Esophagus muscularis mucosa (tissue), 4 donors: Measurements from ENCODE around the gene CENPV. TPM values are rescaled to one million over a fixed set of nuclear protein-coding genes. Genes with fewer than 3 reads are reported as not detected.
"Not testable (repeated sequence)": the region's sequence is repeated elsewhere in the genome, so short reads cannot be mapped to it uniquely, and the experiment has no call there.

ENCODE experiments used
- DNase-seq: peaks from one replicate; pipeline ENCODE4 v3.0.0-alpha.2; 2017; ENCODE audit errors: extremely low spot score
- H3K27ac ChIP-seq, 4 donors: fragments of 200-600 bp; sonication (generic); replicated peaks in 1 of 4; 1 replicate in 3 of 4; 2 replicates in 1 of 4; pipeline ENCODE4 v1.5.1; 2016 to 2019; ENCODE audit warnings: mild to moderate bottlenecking in 1 of 4
- H3K27me3 ChIP-seq, 4 donors: fragments of 200-600 bp; sonication (generic); one replicate each; pipeline versions ENCODE4 v1.5.1 to v1.6.0; 2016 to 2019
- H3K36me3 ChIP-seq, 4 donors: fragments of 200-600 bp; sonication (generic); one replicate each; pipeline ENCODE4 v1.5.1; 2016 to 2019
- H3K4me1 ChIP-seq, 4 donors: fragments of 200-600 bp; sonication (generic); one replicate each; pipeline ENCODE4 v1.5.1; 2016 to 2019
- H3K4me3 ChIP-seq, 4 donors: fragments of 200-600 bp; sonication (generic); 1 replicate in 2 of 4; 2 replicates in 2 of 4; pipeline ENCODE4 v1.5.1; 2016 to 2019; ENCODE audit warnings: mild to moderate bottlenecking in 4 of 4, moderate library complexity in 1 of 4
- H3K9me3 ChIP-seq, 4 donors: fragments of 200-600 bp; sonication (generic); 1 replicate in 3 of 4; 2 replicates in 1 of 4; pipeline ENCODE4 v1.5.1; 2016 to 2019
- EP300 ChIP-seq: sonication (generic); formaldehyde crosslinking; IDR thresholded peaks from one replicate; pipeline ENCODE4 v1.6.1; 2017; ENCODE audit warnings: antibody characterized with exemption
- POLR2A ChIP-seq: fragments of 450-650 bp; IDR thresholded peaks from one replicate; pipeline ENCODE4 v1.6.1; 2017; ENCODE audit warnings: antibody characterized with exemption, moderate library complexity, mild to moderate bottlenecking, low read depth
- POLR2AphosphoS5 ChIP-seq, 2 donors: sonication (generic); formaldehyde crosslinking; IDR thresholded peaks; one replicate each; pipeline ENCODE4 v1.6.1; 2017; ENCODE audit warnings: antibody characterized with exemption in 2 of 2
- WGBS: methylation state at CpG from one replicate; pipeline ENCODE4 v1.1.5; 2018; 5-methylcytosine and 5-hydroxymethylcytosine counted together
- intact Hi-C: fragments of 100-400 bp; cut with DNase I; formaldehyde crosslinking; loops from one replicate; pipeline ENCODE4 v1.15.1; 2023
- total RNA-seq, 4 donors: library from RNA; depleted of rRNA; stranded (reverse); fragments of >200 nt; gene quantifications; one replicate each; pipeline versions ENCODE4 v1.1.0 to v1.2.1, GENCODE V29; 2016
- TF ChIP-seq, protein P1 (sequence below), 3 experiments: fragments of 200-600 bp in 2 of 3; fragments of 450-650 bp in 1 of 3; sonication (generic) in 2 of 3; IDR thresholded peaks; one replicate each; pipeline ENCODE4 v1.5.1; 2017 to 2019; ENCODE audit warnings: antibody characterized with exemption in 3 of 3, mild to moderate bottlenecking in 2 of 3, moderate library complexity in 1 of 3

The CENPV gene
- total RNA-seq, 4 donors from 2014 or later: 4.2 to 10.9 (median 8.2) TPM

DNA sequence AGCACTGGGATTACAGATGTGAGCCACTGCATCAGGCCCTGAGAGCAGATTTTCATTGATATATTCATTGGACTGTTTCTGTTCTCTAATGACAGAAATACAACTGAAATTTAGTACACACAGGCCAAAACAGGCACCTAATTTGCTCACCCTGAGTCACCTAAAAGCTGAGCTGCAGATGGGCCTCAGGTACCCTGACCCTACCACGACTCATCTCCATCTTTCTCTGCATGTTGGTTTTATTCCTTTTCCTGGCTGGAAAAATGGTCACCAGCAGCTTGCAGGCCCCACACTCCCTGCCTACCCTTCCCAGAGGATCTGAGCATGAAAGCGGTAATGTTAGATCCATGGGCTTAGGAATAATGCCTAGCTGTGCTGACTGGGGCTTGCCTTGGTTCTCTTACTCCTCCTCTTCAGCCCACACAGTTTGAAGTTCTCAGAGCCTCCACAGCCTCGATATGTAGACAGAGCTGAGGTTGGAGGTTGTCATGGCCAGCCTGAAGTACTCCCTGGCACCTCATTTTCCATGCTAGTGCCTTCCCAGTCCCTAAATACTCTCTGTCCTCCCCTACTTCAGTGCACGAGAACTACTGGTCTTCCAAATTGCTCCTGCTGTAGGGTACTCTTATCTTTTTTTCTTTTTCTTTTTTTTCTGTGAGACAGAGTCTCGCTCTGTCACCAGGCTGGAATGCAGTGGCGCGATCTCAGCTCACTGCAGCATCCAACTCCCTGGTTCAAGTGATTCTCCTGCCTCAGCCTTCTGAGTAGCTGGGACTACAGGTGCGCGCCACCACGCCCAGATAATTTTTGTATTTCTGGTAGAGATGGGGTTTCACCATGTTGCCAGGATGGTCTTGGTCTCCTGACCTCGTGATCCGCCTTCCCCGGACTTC, 51.1 kb downstream of the CENPV start:
- Histone ChIP-seq H3K27ac (no peak overlapping the region), H3K4me1 (no peaks in the 10 kb centered on the region), H3K36me3 (peaks cover 0 to 58% (median 30%) of the 10 kb centered on the region in 4 donors), H3K9me3 (no peaks in the 10 kb centered on the region), H3K4me3 (no peak overlapping the region), H3K27me3 (no peaks in the 10 kb centered on the region)
- WGBS: 88% methylated on average over 13 of the region's 13 CpGs
- no peak for TF ChIP-seq POLR2AphosphoS5 (IDR thresholded peaks at IDR 0.05)
- TF ChIP-seq, protein P1, sequence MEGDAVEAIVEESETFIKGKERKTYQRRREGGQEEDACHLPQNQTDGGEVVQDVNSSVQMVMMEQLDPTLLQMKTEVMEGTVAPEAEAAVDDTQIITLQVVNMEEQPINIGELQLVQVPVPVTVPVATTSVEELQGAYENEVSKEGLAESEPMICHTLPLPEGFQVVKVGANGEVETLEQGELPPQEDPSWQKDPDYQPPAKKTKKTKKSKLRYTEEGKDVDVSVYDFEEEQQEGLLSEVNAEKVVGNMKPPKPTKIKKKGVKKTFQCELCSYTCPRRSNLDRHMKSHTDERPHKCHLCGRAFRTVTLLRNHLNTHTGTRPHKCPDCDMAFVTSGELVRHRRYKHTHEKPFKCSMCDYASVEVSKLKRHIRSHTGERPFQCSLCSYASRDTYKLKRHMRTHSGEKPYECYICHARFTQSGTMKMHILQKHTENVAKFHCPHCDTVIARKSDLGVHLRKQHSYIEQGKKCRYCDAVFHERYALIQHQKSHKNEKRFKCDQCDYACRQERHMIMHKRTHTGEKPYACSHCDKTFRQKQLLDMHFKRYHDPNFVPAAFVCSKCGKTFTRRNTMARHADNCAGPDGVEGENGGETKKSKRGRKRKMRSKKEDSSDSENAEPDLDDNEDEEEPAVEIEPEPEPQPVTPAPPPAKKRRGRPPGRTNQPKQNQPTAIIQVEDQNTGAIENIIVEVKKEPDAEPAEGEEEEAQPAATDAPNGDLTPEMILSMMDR (IDR thresholded peaks at IDR 0.05): no peak
- no peak for TF ChIP-seq EP300
- TF ChIP-seq POLR2A: no peak
- intact Hi-C loops: no loop called here
- no peak for DNase-seq

DNA sequence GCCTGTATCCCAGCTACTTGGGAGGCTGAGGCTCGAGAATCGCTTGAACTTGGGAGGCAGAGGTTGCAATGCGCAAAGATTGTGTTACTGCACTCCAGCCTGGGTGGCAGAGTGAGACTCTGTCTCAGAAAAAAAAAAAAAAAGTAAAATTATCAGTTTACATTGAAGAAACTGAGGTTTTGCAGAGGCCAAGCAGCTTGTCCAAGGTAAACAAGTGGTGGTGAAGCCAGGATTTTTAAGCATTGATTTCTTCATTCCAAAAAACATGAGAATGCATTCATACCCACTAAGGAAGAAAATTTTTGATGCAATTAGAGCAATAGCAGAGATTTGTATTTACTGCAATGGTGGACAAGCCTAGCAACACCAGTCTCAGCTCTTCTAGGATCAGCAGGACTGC, 52.7 kb downstream of the CENPV start:
- no peak overlapping the region for H3K4me3 ChIP-seq
- 97% methylated on average over 3 of the region's 3 CpGs for WGBS
- H3K9me3 ChIP-seq: no peaks in the 10 kb centered on the region
- intact Hi-C loops: no loop called here
- H3K4me1 ChIP-seq: no peaks in the 10 kb centered on the region
- peaks cover 0 to 42% (median 27%) of the 10 kb centered on the region in 4 donors for H3K36me3 ChIP-seq
- no peaks in the 10 kb centered on the region for H3K27me3 ChIP-seq
- no peak for DNase-seq
- TF ChIP-seq, protein P1 (IDR thresholded peaks at IDR 0.05): no peak
- TF ChIP-seq POLR2AphosphoS5 (IDR thresholded peaks at IDR 0.05) (no peak), EP300 (no peak), POLR2A (no peak)
- H3K27ac ChIP-seq: no peak overlapping the region

DNA sequence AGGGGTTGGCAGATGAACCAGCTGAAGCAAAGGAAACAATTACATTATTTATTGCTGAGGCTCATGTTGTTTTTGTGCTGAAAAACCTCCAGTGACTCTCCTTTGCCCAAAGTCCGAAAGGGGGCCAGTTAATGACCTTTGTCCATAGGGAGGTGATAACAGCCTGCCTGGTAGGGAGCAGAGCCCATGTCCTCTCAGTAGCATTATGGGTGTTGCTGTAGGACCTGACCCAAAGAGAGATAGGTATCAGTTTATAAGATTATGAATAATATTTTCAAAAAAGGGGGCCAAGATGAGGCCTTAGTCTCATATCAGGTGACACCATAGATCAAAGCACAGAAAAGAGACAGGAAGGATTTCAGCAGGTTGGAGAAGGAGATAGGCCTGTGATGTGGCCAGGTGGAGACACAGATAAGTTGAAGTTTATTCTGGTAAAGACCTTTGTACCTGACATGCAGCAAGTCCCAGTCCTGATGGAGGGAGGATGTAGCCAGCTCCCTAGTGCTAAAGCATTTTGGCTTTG, 55.1 kb downstream of the CENPV start:
- DNase-seq: no peak
- Histone ChIP-seq H3K27ac (no peak overlapping the region), H3K36me3 (peaks cover 0 to 27% (median 24%) of the 10 kb centered on the region in 4 donors), H3K4me1 (no peaks in the 10 kb centered on the region), H3K27me3 (no peaks in the 10 kb centered on the region), H3K9me3 (no peaks in the 10 kb centered on the region), H3K4me3 (no peak overlapping the region)
- intact Hi-C loops: no loop called here
- 100% methylated on average over 1 of the region's 1 CpG for WGBS
- TF ChIP-seq POLR2A (no peak), EP300 (no peak), POLR2AphosphoS5 (IDR thresholded peaks at IDR 0.05) (no peak)
- TF ChIP-seq, protein P1 (IDR thresholded peaks at IDR 0.05): no peak

DNA sequence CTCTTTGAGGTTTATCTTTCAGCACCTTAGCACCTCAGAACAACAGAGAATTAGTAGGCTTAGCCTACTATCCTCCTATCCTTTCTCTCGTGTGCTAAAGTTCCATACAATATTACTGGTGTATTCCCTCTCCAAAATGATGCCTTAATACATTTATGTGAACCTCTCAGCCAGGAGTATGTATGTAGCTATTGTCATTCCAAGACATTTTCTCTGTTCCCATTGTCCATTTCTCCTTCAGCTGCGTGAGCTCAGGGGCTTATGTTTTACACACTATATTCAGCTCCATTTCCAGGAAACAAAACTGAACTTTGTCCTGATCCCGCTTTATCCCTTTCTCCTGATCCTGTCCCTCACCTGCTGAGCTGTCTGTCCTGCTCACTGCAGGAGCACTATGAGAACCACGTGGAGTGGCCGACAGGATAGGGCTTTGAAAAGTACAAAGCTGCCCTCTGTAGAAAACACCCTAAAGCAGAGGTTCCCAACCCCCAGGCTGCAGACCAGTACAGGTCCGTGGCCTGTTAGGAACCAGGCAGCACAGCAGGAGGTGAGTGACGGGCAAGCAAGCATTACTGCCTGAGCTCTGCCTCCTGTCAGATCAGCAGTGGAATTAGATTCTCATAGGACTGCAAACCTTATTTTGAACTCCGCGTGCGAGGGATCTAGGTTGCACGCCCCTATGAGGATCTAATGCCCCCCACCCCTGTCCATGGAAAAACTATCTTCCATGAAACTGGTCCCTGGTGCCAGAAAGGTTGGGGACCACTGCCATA, 55.7 kb downstream of the CENPV start:
- TF ChIP-seq POLR2AphosphoS5 (IDR thresholded peaks at IDR 0.05) (no peak), EP300 (no peak), POLR2A (no peak)
- TF ChIP-seq, protein P1 (IDR thresholded peaks at IDR 0.05): no peak

DNA sequence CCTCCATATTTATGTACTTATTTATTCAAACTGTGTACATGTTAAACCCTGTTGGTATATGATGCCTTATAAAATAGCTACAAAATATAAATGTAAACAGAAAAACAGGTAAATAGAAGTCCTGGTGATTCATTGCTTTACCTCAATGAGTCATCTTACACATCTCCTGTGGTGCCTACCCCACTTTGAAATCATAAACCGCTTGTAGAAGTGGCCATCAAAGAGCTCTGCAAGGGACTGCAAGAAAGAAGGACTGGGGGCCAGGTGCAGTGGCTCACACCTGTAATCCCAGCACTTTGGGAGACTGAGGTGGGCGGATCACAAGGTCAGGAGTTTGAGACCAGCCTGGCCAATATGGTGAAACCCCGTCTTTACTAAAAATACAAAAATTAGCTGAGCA, 57.2 kb downstream of the CENPV start:
- 98% methylated on average over 3 of the region's 3 CpGs for WGBS
- H3K9me3 ChIP-seq, H3K27me3 ChIP-seq, DNase-seq, H3K4me3 ChIP-seq, intact Hi-C loops, H3K4me1 ChIP-seq, H3K27ac ChIP-seq: not testable (repeated sequence)
- peaks cover 0 to 14% (median 5%) of the 10 kb centered on the region in 4 donors for H3K36me3 ChIP-seq

More for the DNA sequence above, 55.7 kb downstream of the CENPV start:
- DNase-seq: no peak
- Histone ChIP-seq H3K36me3 (peaks cover 0 to 26% (median 18%) of the 10 kb centered on the region in 4 donors), H3K27me3 (no peaks in the 10 kb centered on the region), H3K4me3 (no peak overlapping the region), H3K4me1 (no peaks in the 10 kb centered on the region), H3K9me3 (no peaks in the 10 kb centered on the region), H3K27ac (no peak overlapping the region)
- intact Hi-C loops: no loop called here
- WGBS: 82% methylated on average over 7 of the region's 11 CpGs
